GM19238 (cell line): ENCODE data around the gene FMNL3.
A peak's percentile ranks its signal among the peaks of the same experiment; 100 is the strongest.
"Not testable (repeated sequence)": the region's sequence is repeated elsewhere in the genome, so short reads cannot be mapped to it uniquely, and the experiment has no call there.

Experiments
- DNase-seq: peaks from one replicate; pipeline ENCODE4 v3.0.0; 2011; ENCODE audit warnings: low spot score; ENCODE audit not compliant: insufficient read length

FMNL3 gene

DNA sequence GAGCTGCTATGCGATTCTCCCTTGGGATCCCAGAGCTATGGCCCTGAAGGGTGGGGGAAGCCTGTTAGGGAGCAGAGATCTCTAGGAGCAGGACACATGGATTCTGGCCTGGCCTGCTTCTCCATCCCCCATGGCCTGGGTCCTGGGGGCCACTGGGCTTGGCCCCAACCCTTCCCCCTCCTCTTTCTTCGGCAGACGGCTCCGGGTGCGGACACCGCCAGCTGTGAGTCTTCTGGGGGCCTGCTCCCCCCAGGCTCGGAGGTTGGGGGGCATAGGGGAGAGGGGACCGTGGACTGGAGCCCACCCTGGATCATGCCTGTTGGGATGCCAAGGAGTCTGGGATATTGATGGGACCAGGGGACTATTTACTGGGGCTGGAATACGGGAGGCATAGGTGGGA, 74.8 kb downstream of the FMNL3 start:
- no peak for DNase-seq

DNA sequence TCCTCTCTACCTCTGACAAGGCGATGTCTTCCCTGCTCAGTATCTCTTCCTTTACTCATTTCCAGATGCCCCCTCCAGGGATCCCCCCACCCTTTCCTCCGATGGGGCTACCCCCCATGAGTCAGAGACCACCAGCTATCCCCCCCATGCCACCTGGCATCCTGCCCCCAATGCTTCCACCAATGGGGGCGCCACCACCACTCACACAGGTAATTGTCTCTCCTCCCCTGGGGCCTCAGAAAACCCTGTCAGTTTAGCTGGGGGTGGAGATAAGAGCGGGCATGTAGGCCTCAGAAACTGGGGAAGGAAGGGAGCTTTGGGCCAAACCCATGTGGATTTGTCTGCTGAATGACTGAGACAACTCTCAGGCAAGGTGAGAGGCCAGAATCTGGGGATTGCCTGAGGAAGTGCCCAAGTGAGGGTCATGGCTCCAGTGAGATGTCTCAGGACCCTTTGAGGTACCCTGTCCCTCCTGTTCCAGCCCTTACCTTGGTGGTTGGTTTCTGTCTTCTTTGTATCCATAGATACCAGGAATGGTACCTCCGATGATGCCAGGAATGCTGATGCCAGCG, 75.8 kb downstream of the FMNL3 start:
- DNase-seq = no peak

- no peak for DNase-seq
Observed at GRCh38 chr12:49627752-49628360, 79.3 kb downstream of the FMNL3 start.

GRCh38 chr12:49626836-49627235, 80.4 kb downstream of the FMNL3 start:
- DNase-seq = no peak

GRCh38 chr12:49626169-49626835, 80.9 kb downstream of the FMNL3 start:
- DNase-seq = no peak

DNA sequence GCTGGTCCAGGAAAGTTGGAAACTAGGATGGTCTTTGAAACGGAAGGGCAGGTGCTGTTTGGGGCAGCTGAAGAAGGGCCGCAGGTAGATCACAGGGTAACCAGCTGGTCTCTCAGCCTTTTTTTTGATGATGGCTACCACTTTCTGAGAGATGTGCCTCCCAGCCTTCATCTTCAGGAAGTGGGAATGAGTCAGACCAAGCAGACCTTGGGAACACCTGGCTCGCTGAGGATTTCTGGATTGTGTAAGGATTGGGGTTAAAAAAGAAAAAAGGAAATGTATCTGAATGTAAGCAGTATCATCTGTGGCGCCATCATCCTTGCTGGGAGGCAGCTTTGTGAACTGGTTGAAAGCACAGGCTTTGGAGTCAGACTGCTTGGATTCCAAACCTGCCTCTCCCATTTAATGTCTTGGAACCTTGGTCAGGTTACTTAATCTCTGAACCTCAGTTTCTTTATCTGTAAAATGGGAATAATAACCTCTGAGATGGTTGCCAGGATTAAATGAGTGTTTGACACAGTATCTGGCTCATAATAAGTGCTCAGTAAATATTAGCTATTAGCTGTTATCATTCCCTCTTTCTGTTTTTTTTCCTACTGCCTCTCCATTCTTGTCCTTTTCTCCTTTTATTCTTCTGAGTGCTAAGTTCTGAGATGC, 82.2 kb downstream of the FMNL3 start:
- no peak for DNase-seq

DNA sequence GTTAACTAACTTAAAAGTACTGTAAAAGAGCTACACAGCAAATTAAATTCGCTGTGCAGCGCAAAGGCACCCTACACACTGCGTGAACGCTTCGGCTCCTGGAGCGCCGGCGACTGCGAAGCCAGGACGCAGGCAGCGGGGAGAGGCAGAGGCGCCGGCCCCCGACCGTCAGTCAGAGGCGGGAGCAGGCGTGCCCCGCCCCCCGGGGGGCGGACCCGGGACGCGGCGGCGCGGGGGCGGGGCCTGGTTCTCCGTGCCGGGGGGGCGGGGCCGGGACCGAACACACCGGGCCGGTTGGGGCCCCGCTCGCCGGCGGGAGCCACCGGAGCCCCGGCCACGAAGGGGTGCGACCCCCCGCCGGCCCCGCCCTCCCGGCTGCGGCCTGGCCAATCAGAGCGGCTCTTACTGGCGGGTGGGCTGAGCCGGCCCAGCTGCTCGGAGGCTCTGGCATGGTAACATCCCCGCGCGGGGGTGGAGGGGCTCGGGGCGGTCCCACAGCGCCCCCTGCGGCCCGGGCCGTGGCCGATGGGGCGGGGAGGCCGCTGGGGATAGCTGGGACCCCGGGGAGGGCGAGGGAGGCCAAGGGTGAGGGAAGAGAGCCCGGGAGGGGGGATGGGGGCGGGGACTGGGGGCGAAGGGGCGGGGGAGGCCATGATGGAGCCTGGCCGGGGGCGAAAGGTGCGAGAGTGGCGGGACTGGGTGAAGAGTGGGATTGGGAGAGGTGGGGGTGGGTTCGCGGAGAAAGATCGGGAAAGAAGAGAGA, 83.9 kb downstream of the FMNL3 start, which contains the start of gene PRPF40B:
Gene PRPF40B, plus strand, starts transcription at position 420 of the 763 bp plus-strand sequence. Its CDS starts 30 bp downstream, at position 450.
- peak; percentile 97 for DNase-seq

DNA sequence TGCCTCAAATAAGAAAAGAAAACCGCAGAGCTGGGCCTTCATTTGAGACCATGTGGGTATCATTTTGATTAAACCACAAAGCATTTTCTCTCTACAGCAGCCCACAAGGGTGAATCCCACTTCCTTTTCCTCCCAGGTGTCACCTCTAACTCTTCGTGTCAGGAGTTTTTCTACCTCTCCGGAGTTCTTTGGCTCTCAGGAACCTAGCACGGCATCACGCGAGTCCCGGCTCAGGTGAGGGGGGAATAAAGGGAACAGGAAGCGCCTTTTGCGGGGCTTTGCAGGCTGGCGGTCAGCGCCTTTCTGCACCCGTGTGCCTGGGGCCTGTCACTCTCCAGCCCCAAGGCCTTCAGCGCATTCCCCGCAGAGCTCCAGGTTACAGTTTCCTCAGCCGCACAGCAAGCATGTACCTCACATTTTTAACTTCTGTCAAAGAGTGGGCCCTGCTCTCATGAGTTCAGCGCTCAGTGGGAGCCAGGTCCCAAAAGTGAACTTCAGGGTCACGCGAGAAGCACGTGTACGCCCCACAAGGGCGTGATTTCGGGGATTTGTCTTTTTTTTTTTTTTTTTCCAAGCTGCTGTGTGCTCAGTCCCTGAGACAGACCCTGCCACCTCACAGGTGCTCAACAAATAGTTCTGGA, 84.6 kb downstream of the FMNL3 start:
- DNase-seq = peak; percentile 51

- DNase-seq = no peak
Observed at GRCh38 chr12:49621651-49622500, 85.3 kb downstream of the FMNL3 start.

GRCh38 chr12:49619286-49619685, 87.9 kb downstream of the FMNL3 start:
- DNase-seq = no peak

DNA sequence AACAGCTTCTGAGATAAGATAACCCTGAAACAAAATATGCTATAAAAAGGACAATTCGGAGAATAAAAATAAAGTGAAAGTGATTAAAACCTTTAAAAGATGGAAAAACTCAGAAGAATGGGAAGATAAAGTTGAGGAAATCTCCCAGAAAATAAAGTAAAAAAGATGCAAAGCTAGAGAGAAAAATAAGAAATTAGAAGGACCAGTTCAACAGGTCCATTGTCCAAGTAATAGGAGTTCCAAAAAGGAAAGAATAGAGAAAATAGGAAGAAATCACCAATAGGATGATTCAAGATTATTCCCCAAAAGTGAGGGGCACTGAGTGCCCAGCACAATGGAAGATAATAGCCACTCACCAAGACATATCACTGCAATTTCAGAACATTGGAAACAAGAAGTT, 88.6 kb downstream of the FMNL3 start:
- no peak for DNase-seq

- no peak for DNase-seq
Observed at GRCh38 chr12:49616533-49617219, 90.5 kb downstream of the FMNL3 start.

DNA sequence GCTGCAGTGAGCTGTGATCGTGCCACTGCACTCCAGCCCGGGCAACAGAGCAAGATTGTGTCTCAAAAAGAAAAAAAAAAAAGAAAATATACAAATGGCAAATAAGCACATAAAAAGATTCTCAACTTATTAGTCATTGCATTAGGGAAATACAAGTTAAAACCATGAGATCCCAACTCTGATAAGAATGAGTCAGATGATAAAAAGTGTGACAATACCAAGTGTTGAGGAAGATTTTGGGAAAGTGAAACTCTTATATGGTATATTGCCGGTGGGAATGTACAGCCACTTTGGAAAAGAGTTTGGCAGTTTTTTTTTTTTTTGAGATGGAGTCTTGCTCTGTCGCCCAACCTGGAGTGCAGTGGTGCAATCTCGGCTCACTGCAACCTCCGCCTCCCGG, 91.5 kb downstream of the FMNL3 start:
- DNase-seq = no peak

DNA sequence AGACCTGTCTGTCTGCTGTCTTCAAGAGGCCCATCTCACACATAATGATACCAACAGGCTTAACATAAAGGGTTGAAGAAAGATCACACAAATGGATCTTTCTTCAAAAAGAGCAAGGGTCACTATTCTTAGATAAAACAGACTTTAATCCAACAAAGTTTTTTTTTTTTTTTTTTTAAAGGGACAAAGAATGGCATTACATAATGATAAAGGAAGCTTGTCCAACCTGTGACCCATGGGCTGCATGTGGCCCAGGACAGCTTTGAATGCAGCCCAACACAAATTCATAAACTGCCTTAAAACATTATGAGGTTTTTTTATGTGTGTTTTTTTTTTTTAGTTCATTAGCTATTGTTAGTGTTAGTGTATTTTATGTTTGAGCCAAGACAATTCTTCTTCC, 95.0 kb downstream of the FMNL3 start:
- no peak for DNase-seq

- DNase-seq = not testable (repeated sequence)
Observed at GRCh38 chr12:49610785-49611184, 96.4 kb downstream of the FMNL3 start.

DNA sequence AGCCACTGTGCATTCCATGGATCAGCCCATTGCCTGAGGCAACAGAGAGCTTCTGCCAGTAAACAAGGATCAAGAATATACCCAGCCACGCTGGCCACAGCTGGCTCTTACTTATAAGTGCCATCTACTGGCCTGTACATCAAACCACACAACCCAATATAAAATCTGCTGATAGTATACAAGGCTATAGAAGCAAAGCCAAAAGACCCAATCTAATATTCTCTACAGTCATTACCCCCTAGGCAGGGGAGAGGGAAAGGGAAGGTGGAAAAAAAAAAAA, 97.4 kb downstream of the FMNL3 start:
- no peak for DNase-seq

GRCh38 chr12:49609059-49609874, 97.9 kb downstream of the FMNL3 start:
- no peak for DNase-seq

GRCh38 chr12:49605539-49605938, 101.7 kb downstream of the FMNL3 start, which contains the start of gene FAM186B:
Gene FAM186B (minus strand): TSS chr12:49605639. CDS start chr12:49605477, 162 bp downstream.
- not testable (repeated sequence) for DNase-seq

- DNase-seq = no peak
Observed at GRCh38 chr12:49604856-49605255, 102.3 kb downstream of the FMNL3 start.
